SK-N-SH treated with all-trans-retinoic acid at 6 μM for 48 hours (cell line): ENCODE measurements around the gene USP14.

Source experiments
- ARNTL ChIP-seq: fragments of 450-650 bp; formaldehyde crosslinking; IDR thresholded peaks from 2 replicates; pipeline ENCODE4 v1.5.0; 2020; ENCODE audit warnings: low read depth, mild to moderate bottlenecking, moderate library complexity, borderline replicate concordance
- ESRRG ChIP-seq: fragments of 250-450 bp; sonication (Bioruptor Pico); IDR thresholded peaks from 2 replicates; pipeline ENCODE4 v1.6.1; 2021; ENCODE audit warnings: mild to moderate bottlenecking
- GLIS3 ChIP-seq: fragments of 250-450 bp; sonication (Bioruptor Pico); IDR thresholded peaks from 2 replicates; pipeline ENCODE4 v1.5.0; 2020; ENCODE audit warnings: mild to moderate bottlenecking, moderate library complexity
- OSR1 ChIP-seq: fragments of 250-450 bp; sonication (Bioruptor Pico); IDR thresholded peaks from 2 replicates; pipeline ENCODE4 v1.8.0; 2022; ENCODE audit warnings: moderate library complexity, mild to moderate bottlenecking, inconsistent platforms
- PATZ1 ChIP-seq: fragments of 250-450 bp; sonication (Bioruptor Pico); IDR thresholded peaks from 2 replicates; pipeline ENCODE4 v1.8.0; 2020; ENCODE audit warnings: mild to moderate bottlenecking, moderate library complexity, borderline replicate concordance
- RARB ChIP-seq: fragments of 250-450 bp; sonication (Bioruptor Pico); IDR thresholded peaks from 2 replicates; pipeline ENCODE4 v1.8.0; 2021; ENCODE audit warnings: mild to moderate bottlenecking, moderate library complexity
- SNAI2 ChIP-seq: fragments of 250-450 bp; sonication (Bioruptor Pico); IDR thresholded peaks from 2 replicates; pipeline ENCODE4 v1.5.0; 2020; ENCODE audit warnings: mild to moderate bottlenecking, moderate library complexity
- ZFP3 ChIP-seq: fragments of 250-450 bp; sonication (Bioruptor Pico); IDR thresholded peaks from 2 replicates; pipeline ENCODE4 v1.5.0; 2020; ENCODE audit warnings: mild to moderate bottlenecking, moderate library complexity
- ZFP30 ChIP-seq: fragments of 450-650 bp; formaldehyde crosslinking; IDR thresholded peaks from 2 replicates; pipeline ENCODE4 v1.5.0; 2022; ENCODE audit warnings: mild to moderate bottlenecking, moderate library complexity
- ZNF565 ChIP-seq: fragments of 450-650 bp; formaldehyde crosslinking; conservative IDR thresholded peaks from 2 replicates; pipeline ENCODE4 v1.5.0; 2020; ENCODE audit warnings: low read depth, mild to moderate bottlenecking, moderate library complexity
- ZNF70 ChIP-seq: fragments of 450-650 bp; formaldehyde crosslinking; IDR thresholded peaks from 2 replicates; pipeline ENCODE4 v1.5.0; 2020; ENCODE audit warnings: mild to moderate bottlenecking, moderate library complexity
- ZNF8 ChIP-seq: fragments of 450-650 bp; formaldehyde crosslinking; IDR thresholded peaks from 2 replicates; pipeline ENCODE4 v1.5.0; 2020; ENCODE audit warnings: mild to moderate bottlenecking, moderate library complexity

GRCh38 chr18:210733-211132 lies 52.4 kb downstream of the USP14 start:
- TF ChIP-seq ZNF8 (CRISPR knock-in tag) (no peak), ZFP30 (CRISPR knock-in tag) (no peak), ZNF70 (CRISPR knock-in tag) (no peak), ARNTL (CRISPR knock-in tag) (no peak), PATZ1 (CRISPR knock-in tag) (no peak), GLIS3 (CRISPR knock-in tag) (no peak), OSR1 (CRISPR knock-in tag) (no peak), ESRRG (no peak), ZFP3 (CRISPR knock-in tag) (no peak), RARB (no peak), ZNF565 (CRISPR knock-in tag) (no peak), SNAI2 (CRISPR knock-in tag) (no peak)
